HG03575 (cell line): ENCODE data around the gene DEFB128.

ENCODE experiments used
- ATAC-seq: cut with Tn5 transposase; IDR thresholded peaks from one replicate; pipeline ENCODE4 v1.9.1; 2021; ENCODE audit not compliant: unreplicated experiment, insufficient number of reproducible peaks, low FRiP score; ENCODE audit errors: extremely low read depth

The DEFB128 gene

DNA sequence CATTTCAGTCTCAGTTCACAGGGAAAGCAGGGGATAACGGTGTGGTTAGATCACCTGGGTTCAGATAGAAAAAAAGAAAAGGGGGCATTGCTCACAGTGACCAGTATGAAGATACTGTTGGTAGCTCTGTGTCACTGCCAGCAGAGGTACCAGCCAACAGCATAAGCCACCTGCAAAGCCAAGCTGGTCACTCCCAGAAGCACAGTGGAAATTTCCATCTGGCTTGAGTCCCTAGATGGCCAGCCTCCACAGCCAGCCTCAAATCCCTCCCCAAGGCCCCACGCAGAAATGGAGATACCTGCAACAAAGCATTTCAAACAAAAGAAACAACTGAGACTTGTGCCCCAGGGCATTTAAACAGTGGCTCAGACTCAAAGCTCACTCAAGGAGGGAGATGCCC is 20.6 kb downstream of the DEFB128 start:
- no peak for ATAC-seq

DNA sequence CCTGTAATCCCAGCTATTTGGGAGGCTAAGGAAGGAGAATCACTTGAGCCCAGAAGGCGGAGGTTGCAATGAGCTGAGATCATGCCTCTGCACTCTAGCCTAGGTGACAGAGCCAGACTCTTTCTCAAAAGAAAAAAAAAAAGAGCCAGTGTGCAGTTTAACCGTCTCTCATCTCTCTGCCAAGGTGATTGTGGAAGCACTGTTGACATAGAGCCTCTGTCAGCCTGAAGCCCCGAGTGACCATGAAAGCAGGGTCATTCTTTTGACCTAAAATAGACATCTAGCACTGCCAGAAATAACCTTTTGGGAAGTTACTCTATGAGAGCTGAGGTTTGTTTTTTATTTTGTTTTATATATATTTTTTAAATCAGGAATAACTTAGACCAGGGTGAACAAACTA is 24.9 kb downstream of the DEFB128 start:
- ATAC-seq = no peak

DNA sequence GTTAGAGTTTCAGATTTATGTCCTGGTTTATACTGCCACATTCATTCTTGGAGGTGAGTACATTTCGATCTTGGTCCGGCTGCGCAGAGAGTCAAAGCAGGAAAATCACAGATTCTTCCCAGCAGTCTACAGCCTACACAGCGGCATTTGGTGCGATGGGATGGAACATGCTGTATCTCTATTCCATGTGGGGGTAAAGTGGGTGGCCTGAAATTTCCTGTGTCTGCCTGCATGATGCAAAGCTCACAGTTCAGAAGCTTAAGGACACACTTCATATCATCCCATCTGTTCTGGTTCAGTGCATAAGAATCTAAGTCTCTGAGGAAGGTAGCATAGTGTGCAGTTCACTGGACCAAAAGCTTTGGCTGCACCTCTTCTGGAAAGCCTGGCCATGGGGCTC is 32.4 kb downstream of the DEFB128 start, which contains the start of gene DEFB127:
Gene DEFB127 (plus strand): TSS at position 301 of the 400 bp plus-strand sequence. CDS start 91 bp downstream, at position 392.
- ATAC-seq = no peak

- ATAC-seq = no peak
These were observed 37.4 kb downstream of the DEFB128 start for GRCh38 chr20:152131-152530.

DNA sequence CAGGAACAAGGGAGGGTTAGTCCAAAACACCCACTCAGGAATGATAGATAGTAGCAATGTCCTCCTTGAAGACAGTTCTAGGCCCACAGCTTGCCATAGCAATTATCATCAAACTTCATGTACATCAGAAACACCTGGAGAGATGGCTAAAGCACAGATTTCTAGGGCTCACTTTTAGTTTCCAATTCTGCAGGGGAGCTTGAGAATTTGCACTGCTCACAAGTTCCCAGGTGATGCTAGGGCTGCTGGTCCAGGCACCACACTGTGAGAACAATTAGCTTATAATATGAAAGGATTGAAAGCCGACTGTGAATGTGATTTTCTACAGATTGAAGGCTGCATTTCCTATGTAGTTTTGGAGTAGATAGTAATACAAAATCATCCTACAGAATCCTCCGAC is 43.6 kb downstream of the DEFB128 start:
- no peak for ATAC-seq

GRCh38 chr20:142290-142689 is 47.2 kb downstream of the DEFB128 start, which contains the start of gene DEFB126:
TSS of gene DEFB126 (plus strand) at chr20:142590. CDS start at chr20:142629, 39 bp downstream.
- no peak for ATAC-seq
